Measurements from ENCODE around the gene VAV2. TPM values are rescaled to one million over a fixed set of nuclear protein-coding genes. Genes with fewer than 3 reads are reported as not detected.

Gene VAV2
- total and polyA plus RNA-seq, 2 experiments from 2014 or later = 8.1 to 28.9 TPM

DNA sequence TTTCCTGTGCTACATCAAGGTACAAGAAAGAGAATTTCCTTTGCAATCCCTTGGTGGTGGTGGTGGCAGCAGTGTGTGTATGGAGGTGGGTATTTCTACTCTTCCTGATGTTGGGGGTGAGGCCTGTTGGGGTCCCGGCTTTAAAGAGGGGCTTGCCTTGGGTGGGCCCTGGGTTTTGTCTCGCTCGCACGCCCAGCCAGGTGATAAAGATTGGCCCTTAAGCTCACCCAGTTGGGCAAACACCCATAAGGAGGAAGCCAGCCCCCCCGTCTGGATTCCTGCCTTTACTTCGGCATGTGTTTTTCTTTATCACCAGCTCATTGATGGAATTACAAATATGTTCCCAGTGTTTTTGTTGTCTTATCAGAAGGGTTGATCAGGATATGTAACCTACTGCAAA, 237.9 kb downstream of the VAV2 start:
- Mint-ChIP-seq H3K27ac (no peak overlapping the region), H3K9me3 (peaks cover 34% of the 10 kb centered on the region)

DNA sequence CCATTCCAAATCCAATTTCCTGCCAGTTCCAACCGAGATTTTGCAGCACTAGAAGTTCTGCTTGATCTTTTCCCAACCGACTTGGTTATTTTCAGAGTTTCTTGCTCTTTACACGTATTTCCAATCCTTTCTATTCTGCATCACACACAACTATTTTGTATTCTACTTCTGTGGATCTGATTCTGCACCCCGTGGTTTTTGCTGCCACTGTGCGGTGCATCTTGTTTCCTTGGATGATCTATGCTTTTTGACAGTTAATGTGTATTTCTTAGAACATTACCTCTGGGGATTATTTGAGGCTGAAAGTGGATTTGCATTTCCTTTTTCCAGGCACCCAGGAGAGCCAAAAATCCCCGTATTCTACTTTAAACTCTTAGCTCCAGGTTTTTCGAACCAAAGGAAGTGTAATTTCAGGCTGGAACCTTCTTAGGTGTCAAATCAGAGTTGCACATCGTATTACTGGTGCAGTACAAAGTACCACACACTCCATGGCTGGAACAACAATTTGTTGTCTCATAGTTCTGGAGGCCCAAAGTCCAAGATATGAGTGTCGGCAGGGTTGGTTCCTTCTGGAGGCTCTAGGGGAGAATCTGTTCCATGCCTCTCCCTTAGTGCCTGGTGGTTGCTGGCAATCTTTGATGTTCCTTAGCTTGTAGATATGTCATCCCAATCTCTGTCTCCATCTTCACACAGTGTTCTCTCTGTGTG, 239.2 kb downstream of the VAV2 start:
- H3K36me3 Mint-ChIP-seq (ENCODE audit: low read depth) = peaks cover 12% of the 10 kb centered on the region
- no peak overlapping the region for H3K4me3 Mint-ChIP-seq
- H3K4me1 Mint-ChIP-seq = peaks cover 3% of the 10 kb centered on the region; the same call in 1 of the 3 replicates
- H3K4me3 ChIP-seq = no peak overlapping the region
- no peak overlapping the region for H2AFZ ChIP-seq
- H3K79me2 ChIP-seq (replicated peaks; ENCODE audit: insufficient read depth) = no peaks in the 10 kb centered on the region
- H3K36me3 ChIP-seq (ENCODE audit: insufficient read depth) = no peaks in the 10 kb centered on the region
- DNase-seq (ENCODE audit: low spot score) = no peak
- H3K27ac Mint-ChIP-seq = no peak overlapping the region
- H3K27ac ChIP-seq (ENCODE audit: low read depth) = no peak overlapping the region
- no peak for ATAC-seq
- no peaks in the 10 kb centered on the region for H4K20me1 ChIP-seq (replicated peaks; ENCODE audit: insufficient read depth)
- no peak overlapping the region for H3K4me2 ChIP-seq
- peaks cover 34% of the 10 kb centered on the region for H3K9me3 Mint-ChIP-seq
- no peaks in the 10 kb centered on the region for H3K27me3 ChIP-seq (ENCODE audit: insufficient read depth)
- H3F3A ChIP-seq (replicated peaks; ENCODE audit: low read depth) = no peaks in the 10 kb centered on the region
- H3K4me1 ChIP-seq (ENCODE audit: insufficient read depth) = no peaks in the 10 kb centered on the region
- peaks cover 24% of the 10 kb centered on the region for H3K27me3 Mint-ChIP-seq (ENCODE audit: insufficient read depth, low read depth, poor library complexity)
- H3K9me2 ChIP-seq (ENCODE audit: insufficient read depth) = peaks cover 3% of the 10 kb centered on the region; the same call in 1 of the 2 replicates
- TF ChIP-seq NANOG (IDR thresholded peaks at IDR 0.05; ENCODE audit: borderline replicate concordance) = no peak
- TF ChIP-seq, protein P1, sequence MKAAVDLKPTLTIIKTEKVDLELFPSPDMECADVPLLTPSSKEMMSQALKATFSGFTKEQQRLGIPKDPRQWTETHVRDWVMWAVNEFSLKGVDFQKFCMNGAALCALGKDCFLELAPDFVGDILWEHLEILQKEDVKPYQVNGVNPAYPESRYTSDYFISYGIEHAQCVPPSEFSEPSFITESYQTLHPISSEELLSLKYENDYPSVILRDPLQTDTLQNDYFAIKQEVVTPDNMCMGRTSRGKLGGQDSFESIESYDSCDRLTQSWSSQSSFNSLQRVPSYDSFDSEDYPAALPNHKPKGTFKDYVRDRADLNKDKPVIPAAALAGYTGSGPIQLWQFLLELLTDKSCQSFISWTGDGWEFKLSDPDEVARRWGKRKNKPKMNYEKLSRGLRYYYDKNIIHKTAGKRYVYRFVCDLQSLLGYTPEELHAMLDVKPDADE (IDR thresholded peaks at IDR 0.05) = no peak
- no peak for TF ChIP-seq EZH2phosphoT487 (IDR thresholded peaks at IDR 0.05; ENCODE audit: unreplicated experiment)
- no peak for TF ChIP-seq CTCF (conservative IDR thresholded peaks at IDR 0.05; ENCODE audit: low read depth in 2 of 2)
- no peak for TF ChIP-seq STAT1 (IDR thresholded peaks at IDR 0.05; ENCODE audit: unreplicated experiment)
- TF ChIP-seq CREB1 (CRISPR knock-in tag; IDR thresholded peaks at IDR 0.05; ENCODE audit: low read depth) = no peak
- no peak for TF ChIP-seq POLR2AphosphoS5 (IDR thresholded peaks at IDR 0.05; ENCODE audit: low read depth)
- no peak for TF ChIP-seq JUNB (IDR thresholded peaks at IDR 0.05; ENCODE audit: unreplicated experiment)
- TF ChIP-seq ZNF462 (CRISPR knock-in tag; IDR thresholded peaks at IDR 0.05) = no peak
- no peak for TF ChIP-seq ZNF331 (CRISPR knock-in tag; IDR thresholded peaks at IDR 0.05; ENCODE audit: low read depth)

More for the DNA sequence above, 237.9 kb downstream of the VAV2 start:
- 0 out of 2 replicates have a peak, but pooled peaks cover 1% of the 10 kb centered on the region for H3F3A ChIP-seq (replicated peaks; ENCODE audit: low read depth)
- H4K20me1 ChIP-seq (replicated peaks; ENCODE audit: insufficient read depth) = no peaks in the 10 kb centered on the region
- peaks cover 3% of the 10 kb centered on the region; the same call in 1 of the 2 replicates for H3K9me2 ChIP-seq (ENCODE audit: insufficient read depth)
- H2AFZ ChIP-seq = no peak overlapping the region
- no peak overlapping the region for H3K4me3 ChIP-seq
- no peak overlapping the region for H3K27ac ChIP-seq (ENCODE audit: low read depth)
- Mint-ChIP-seq H3K36me3 (ENCODE audit: low read depth) (peaks cover 12% of the 10 kb centered on the region), H3K4me1 (peaks cover 5% of the 10 kb centered on the region; the same call in 2 of the 3 replicates), H3K27me3 (ENCODE audit: insufficient read depth, low read depth, poor library complexity) (peaks cover 25% of the 10 kb centered on the region), H3K4me3 (no peak overlapping the region)
- H3K27me3 ChIP-seq (ENCODE audit: insufficient read depth) = no peaks in the 10 kb centered on the region
- H3K4me1 ChIP-seq (ENCODE audit: insufficient read depth) = no peaks in the 10 kb centered on the region
- H3K36me3 ChIP-seq (ENCODE audit: insufficient read depth) = no peaks in the 10 kb centered on the region
- no peak overlapping the region for H3K4me2 ChIP-seq
- TF ChIP-seq ZNF114 (CRISPR knock-in tag; IDR thresholded peaks at IDR 0.05) (no peak), JUNB (IDR thresholded peaks at IDR 0.05; ENCODE audit: unreplicated experiment) (no peak), STAT1 (IDR thresholded peaks at IDR 0.05; ENCODE audit: unreplicated experiment) (no peak)
- no peaks in the 10 kb centered on the region for H3K79me2 ChIP-seq (replicated peaks; ENCODE audit: insufficient read depth)
- DNase-seq (ENCODE audit: low spot score) = no peak
- ATAC-seq = no peak

Data from GM23338 (cell line).